DOHH2 (cell line): ENCODE data around the gene TTC23L.

Source experiments
- H3F3A ChIP-seq: fragments of 200-600 bp; sonication (generic), shearing (Covaris generic); 2 replicates; pipeline ENCODE4 v1.6.0; 2016; ENCODE audit warnings: antibody characterized with exemption, mild to moderate bottlenecking; ENCODE audit not compliant: control insufficient read depth, insufficient read depth
- H3K27ac ChIP-seq: fragments of 200-600 bp; sonication (generic); 2 replicates; pipeline ENCODE4 v1.5.1; 2014; ENCODE audit warnings: low read depth, mild to moderate bottlenecking, low read length, moderate library complexity
- H3K27me3 ChIP-seq: fragments of 200-600 bp; sonication (generic); 2 replicates; pipeline ENCODE4 v1.6.1; 2014; ENCODE audit warnings: mild to moderate bottlenecking, low read length, mixed read lengths; ENCODE audit not compliant: control insufficient read depth
- H3K36me3 ChIP-seq: fragments of 200-600 bp; sonication (generic); 2 replicates; pipeline ENCODE4 v1.6.1; 2014; ENCODE audit warnings: mild to moderate bottlenecking, low read length, moderate library complexity, mixed read lengths; ENCODE audit not compliant: control insufficient read depth
- H3K4me1 ChIP-seq: fragments of 200-600 bp; sonication (generic); 2 replicates; pipeline ENCODE4 v1.6.1; 2014; ENCODE audit warnings: mild to moderate bottlenecking, low read length, mixed read lengths; ENCODE audit not compliant: control insufficient read depth
- H3K4me2 ChIP-seq: fragments of 200-600 bp; sonication (generic); 2 replicates; pipeline ENCODE4 v1.6.0; 2014; ENCODE audit warnings: mild to moderate bottlenecking, low read length, moderate library complexity
- H3K4me3 ChIP-seq: fragments of 200-600 bp; sonication (generic); 2 replicates; pipeline ENCODE4 v1.5.1; 2014; ENCODE audit warnings: mild to moderate bottlenecking, low read length, mixed read lengths
- H3K79me2 ChIP-seq: fragments of 200-600 bp; sonication (generic); 2 replicates; pipeline ENCODE4 v1.6.1; 2014; ENCODE audit warnings: mild to moderate bottlenecking, low read length, mixed read lengths; ENCODE audit not compliant: control insufficient read depth
- H3K9me2 ChIP-seq: fragments of 200-600 bp; sonication (generic); replicated peaks from 2 replicates; pipeline ENCODE4 v1.6.1; 2014; ENCODE audit warnings: mild to moderate bottlenecking, low read length, mixed read lengths; ENCODE audit not compliant: control insufficient read depth
- H3K9me3 ChIP-seq: fragments of 200-600 bp; sonication (generic); 2 replicates; pipeline ENCODE4 v1.6.1; 2014; ENCODE audit warnings: antibody characterized with exemption, low read length, mixed read lengths; ENCODE audit not compliant: control insufficient read depth, insufficient read depth
- H4K20me1 ChIP-seq: fragments of 200-600 bp; sonication (generic); 2 replicates; pipeline ENCODE4 v1.6.0; 2014; ENCODE audit warnings: low read depth, mild to moderate bottlenecking, antibody characterized with exemption, low read length, moderate library complexity; ENCODE audit not compliant: control insufficient read depth, insufficient read depth
- EZH2phosphoT487 ChIP-seq: fragments of 200-600 bp; sonication (generic); IDR thresholded peaks from 2 replicates; pipeline ENCODE4 v1.6.1; 2017; ENCODE audit warnings: borderline replicate concordance, mild to moderate bottlenecking, antibody characterized with exemption, low read length, moderate library complexity, mixed read lengths
- TF ChIP-seq, protein P1 (sequence below): fragments of 200-600 bp; sonication (generic); IDR thresholded peaks from one replicate; pipeline ENCODE4 v1.5.1; 2014; ENCODE audit warnings: antibody characterized with exemption, mild to moderate bottlenecking, low read depth, low read length; ENCODE audit not compliant: poor library complexity, severe bottlenecking

TTC23L gene

DNA sequence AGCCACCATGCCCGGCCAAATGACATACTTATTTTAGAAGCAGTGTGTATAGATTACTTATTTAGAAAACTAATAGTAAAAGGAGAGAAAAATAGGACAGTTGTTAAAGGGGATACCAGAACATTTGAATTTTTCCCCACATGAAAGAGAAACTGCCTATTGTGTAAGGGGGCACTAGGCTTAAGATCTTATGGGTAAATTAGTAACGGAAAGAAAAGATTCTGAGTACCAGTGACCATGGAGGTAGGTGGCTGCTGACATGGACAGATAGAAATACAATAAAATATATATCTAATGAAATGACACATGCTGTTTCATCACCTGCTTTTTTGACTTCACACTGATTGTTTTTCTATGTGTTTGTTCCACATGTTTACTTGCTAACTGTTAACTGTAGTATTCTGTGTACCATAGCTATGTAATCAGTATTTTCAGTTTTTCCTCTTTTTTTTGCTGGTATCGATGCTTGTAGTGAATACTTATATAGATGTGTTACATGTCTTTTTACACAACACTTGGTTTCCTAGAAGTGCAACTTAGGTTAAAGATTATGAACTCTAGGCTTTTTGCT is 87.4 kb downstream of the TTC23L start:
- H3K27ac ChIP-seq = no peak overlapping the region
- H3K9me2 ChIP-seq = no peaks in the 10 kb centered on the region
- H3K36me3 ChIP-seq = peaks cover 65% of the 10 kb centered on the region
- H3K4me3 ChIP-seq = no peak overlapping the region
- no peaks in the 10 kb centered on the region for H3K27me3 ChIP-seq
- H3K79me2 ChIP-seq = peaks cover 41% of the 10 kb centered on the region
- H3K4me2 ChIP-seq = no peak overlapping the region
- no peaks in the 10 kb centered on the region for H3K9me3 ChIP-seq
- 0 out of 2 replicates have a peak, but pooled peaks cover 1% of the 10 kb centered on the region for H4K20me1 ChIP-seq
- peaks cover 36% of the 10 kb centered on the region for H3K4me1 ChIP-seq
- H3F3A ChIP-seq = peaks cover 58% of the 10 kb centered on the region
- TF ChIP-seq EZH2phosphoT487 = no peak
- TF ChIP-seq, protein P1, sequence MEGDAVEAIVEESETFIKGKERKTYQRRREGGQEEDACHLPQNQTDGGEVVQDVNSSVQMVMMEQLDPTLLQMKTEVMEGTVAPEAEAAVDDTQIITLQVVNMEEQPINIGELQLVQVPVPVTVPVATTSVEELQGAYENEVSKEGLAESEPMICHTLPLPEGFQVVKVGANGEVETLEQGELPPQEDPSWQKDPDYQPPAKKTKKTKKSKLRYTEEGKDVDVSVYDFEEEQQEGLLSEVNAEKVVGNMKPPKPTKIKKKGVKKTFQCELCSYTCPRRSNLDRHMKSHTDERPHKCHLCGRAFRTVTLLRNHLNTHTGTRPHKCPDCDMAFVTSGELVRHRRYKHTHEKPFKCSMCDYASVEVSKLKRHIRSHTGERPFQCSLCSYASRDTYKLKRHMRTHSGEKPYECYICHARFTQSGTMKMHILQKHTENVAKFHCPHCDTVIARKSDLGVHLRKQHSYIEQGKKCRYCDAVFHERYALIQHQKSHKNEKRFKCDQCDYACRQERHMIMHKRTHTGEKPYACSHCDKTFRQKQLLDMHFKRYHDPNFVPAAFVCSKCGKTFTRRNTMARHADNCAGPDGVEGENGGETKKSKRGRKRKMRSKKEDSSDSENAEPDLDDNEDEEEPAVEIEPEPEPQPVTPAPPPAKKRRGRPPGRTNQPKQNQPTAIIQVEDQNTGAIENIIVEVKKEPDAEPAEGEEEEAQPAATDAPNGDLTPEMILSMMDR = no peak

DNA sequence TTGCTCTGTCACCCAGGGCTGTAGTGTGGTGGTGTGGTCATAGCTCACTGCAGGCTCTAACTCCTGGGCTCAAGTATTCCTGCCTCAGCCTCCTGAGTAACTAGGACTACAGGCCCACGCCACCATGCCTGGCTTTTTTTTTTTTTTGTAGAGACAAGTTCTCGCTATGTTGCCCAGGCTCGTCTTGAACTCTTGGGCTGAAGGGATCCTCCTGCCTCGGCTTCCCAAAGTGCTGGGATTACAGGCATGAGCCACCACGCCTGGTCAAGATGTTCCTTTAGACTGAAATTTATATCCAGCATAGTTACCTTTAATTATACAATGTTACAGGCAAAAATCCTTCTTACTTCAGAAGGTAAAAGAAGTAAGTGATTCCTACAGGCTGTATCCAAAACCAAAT is 88.8 kb downstream of the TTC23L start:
- Histone ChIP-seq H3K9me3 (no peaks in the 10 kb centered on the region), H3K4me2 (peak overlapping the region; percentile 55; the same call in 1 of the 2 replicates), H3K4me1 (peaks cover 40% of the 10 kb centered on the region), H3K9me2 (no peaks in the 10 kb centered on the region), H3K27me3 (no peaks in the 10 kb centered on the region), H4K20me1 (0 out of 2 replicates have a peak, but pooled peaks cover 6% of the 10 kb centered on the region), H3K27ac (no peak overlapping the region), H3K36me3 (peaks cover 56% of the 10 kb centered on the region), H3K4me3 (no peak overlapping the region), H3F3A (peaks cover 52% of the 10 kb centered on the region), H3K79me2 (peaks cover 45% of the 10 kb centered on the region)
- TF ChIP-seq EZH2phosphoT487 = no peak
- TF ChIP-seq, protein P1 = no peak

DNA sequence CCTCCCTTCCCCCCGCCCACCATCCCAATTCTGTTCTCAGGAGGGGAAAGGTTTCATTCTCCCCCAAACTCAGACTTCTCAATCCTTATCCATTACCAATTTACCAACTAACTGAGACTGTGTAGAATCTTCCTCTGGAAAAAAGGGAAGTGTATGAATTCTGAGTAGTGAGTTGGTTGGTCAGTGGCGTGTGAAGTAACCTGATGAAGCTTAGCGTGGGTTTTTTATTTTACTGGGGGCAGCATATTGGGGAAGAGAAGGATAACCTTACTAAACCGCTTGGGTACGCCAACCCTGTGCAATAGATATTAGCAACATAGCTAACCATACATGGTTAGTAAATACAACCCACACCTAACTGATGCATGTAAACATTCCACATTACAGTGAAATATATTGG is 89.3 kb downstream of the TTC23L start:
- no peaks in the 10 kb centered on the region for H3K9me2 ChIP-seq
- peak overlapping the region; percentile 17 for H3K27ac ChIP-seq
- no peak overlapping the region for H3K4me3 ChIP-seq
- TF ChIP-seq, protein P1 = no peak
- no peak for TF ChIP-seq EZH2phosphoT487
- H3K4me1 ChIP-seq = peaks cover 39% of the 10 kb centered on the region
- H3K9me3 ChIP-seq = no peaks in the 10 kb centered on the region
- 0 out of 2 replicates have a peak, but pooled peaks cover 6% of the 10 kb centered on the region for H4K20me1 ChIP-seq
- H3K36me3 ChIP-seq = peaks cover 53% of the 10 kb centered on the region
- peaks cover 47% of the 10 kb centered on the region for H3K79me2 ChIP-seq
- H3F3A ChIP-seq = peaks cover 49% of the 10 kb centered on the region
- H3K4me2 ChIP-seq = peak overlapping the region; percentile 55; the same call in 1 of the 2 replicates
- H3K27me3 ChIP-seq = no peaks in the 10 kb centered on the region
